ENCODE data around the gene SH3RF3. TPM values are rescaled to one million over a fixed set of nuclear protein-coding genes. Genes with fewer than 3 reads are reported as not detected.

SH3RF3 gene
- total and polyA plus RNA-seq, 2 of the 13 experiments (the other 11 are each of a cell fraction or from before 2014, with no cell fraction given) = 0.04 TPM; not detected in 1

GRCh38 chr2:109242654-109243331 is 113.8 kb downstream of the SH3RF3 start (continued):
- TF ChIP-seq ZBTB37 (CRISPR knock-in tag; IDR thresholded peaks at IDR 0.05) = no peak

GRCh38 chr2:109243526-109244303 is 114.7 kb downstream of the SH3RF3 start:
- Histone ChIP-seq H3K27ac (ENCODE audit: extremely low read length, insufficient read depth, low read length) (no peak overlapping the region), H3K4me3 (replicated peaks in 1 of 3; ENCODE audit: insufficient read depth in 1 of 3, low read depth in 2 of 3, low read length in 3 of 3) (no peak overlapping the region), H3K79me2 (ENCODE audit: insufficient read depth, low read length) (no peaks in the 10 kb centered on the region), H3K4me2 (ENCODE audit: low read depth, low read length) (no peak overlapping the region), H2AFZ (ENCODE audit: low read length) (no peak overlapping the region), H4K20me1 (ENCODE audit: insufficient read depth, low read length) (no peaks in the 10 kb centered on the region), H3K9me3 (ENCODE audit: low read length) (no peaks in the 10 kb centered on the region), H3K27me3 (ENCODE audit: control insufficient read depth in 1 of 2, insufficient read depth in 2 of 2, low read length in 2 of 2) (peaks cover 0 to 14% of the 10 kb centered on the region in 2 experiments; a peak in 2 of 5 replicates), H3K4me1 (ENCODE audit: insufficient read depth, low read length) (no peaks in the 10 kb centered on the region), H3K36me3 (replicated peaks in 1 of 2; ENCODE audit: control insufficient read depth in 1 of 2, insufficient read depth in 2 of 2, low read length in 2 of 2) (no peaks in the 10 kb centered on the region), H3K9ac (ENCODE audit: insufficient read depth, low read depth, low read length) (no peak overlapping the region)
- ChIA-PET CTCF (ENCODE audit: low intra/inter-chr PET ratio, low total read pairs) (no interaction called here), POLR2A (no interaction called here)
- ATAC-seq (no peak), FAIRE-seq (no peak), DNase-seq (ENCODE audit: low spot score) (no peak)
- no TSS peak for BruUV-seq (replicated peaks)
- in situ Hi-C loops (cut with HindIII; ENCODE audit: extremely low pct_ligation_motif_present, low pct_unique_long_range_greater_than_20kb) = no loop called here
- intact Hi-C loops (cut with micrococcal nuclease; ENCODE audit: unreplicated experiment) = no loop called here
- 33% methylated on average over 10 of the region's 10 CpGs for WGBS (ENCODE audit: low lambda C conversion rate)
- TF ChIP-seq RBM39 (IDR thresholded peaks at IDR 0.05; ENCODE audit: low read depth, low read length, poor library complexity, severe bottlenecking) (no peak), ATF7-NPFF (CRISPR knock-in tag; IDR thresholded peaks at IDR 0.05; ENCODE audit: low read depth) (no peak), BRCA1 (CRISPR knock-in tag; IDR thresholded peaks at IDR 0.05) (no peak), FOXO4 (CRISPR knock-in tag; conservative IDR thresholded peaks at IDR 0.05) (no peak), KLF15 (CRISPR knock-in tag; IDR thresholded peaks at IDR 0.05; ENCODE audit: borderline replicate concordance) (no peak), SIX4 (CRISPR knock-in tag; IDR thresholded peaks at IDR 0.05) (no peak), NFIC (IDR thresholded peaks at IDR 0.05; ENCODE audit: low read length) (no peak), ZNF280B (CRISPR knock-in tag; IDR thresholded peaks at IDR 0.05; ENCODE audit: borderline replicate concordance) (no peak), ZBTB43 (CRISPR knock-in tag; conservative IDR thresholded peaks at IDR 0.05) (no peak), REL (CRISPR knock-in tag; conservative IDR thresholded peaks at IDR 0.05) (no peak), CSRNP2 (CRISPR knock-in tag; conservative IDR thresholded peaks at IDR 0.05; ENCODE audit: low read depth) (no peak), GABPB1 (CRISPR knock-in tag; IDR thresholded peaks at IDR 0.05) (no peak)
